Uterus (tissue), 4 donors: Measurements from ENCODE around the gene RELT. TPM values are rescaled to one million over a fixed set of nuclear protein-coding genes. Genes with fewer than 3 reads are reported as not detected.

Experiments
- DNase-seq, 2 donors: peaks; one replicate each; pipeline ENCODE4 v3.0.0-alpha.2; 2019 to 2020
- H3K27ac ChIP-seq, 2 donors: fragments of 200-600 bp; sonication (generic); 1 replicate in 1 of 2; 2 replicates in 1 of 2; pipeline ENCODE4 v1.5.1; 2016 to 2018
- H3K27me3 ChIP-seq, 2 donors: fragments of 200-600 bp; sonication (generic); one replicate each; pipeline ENCODE4 v1.5.1; 2018 to 2019; ENCODE audit warnings: control low read depth in 1 of 2
- H3K36me3 ChIP-seq, 2 donors: fragments of 200-600 bp; sonication (generic); one replicate each; pipeline ENCODE4 v1.5.1; 2019; ENCODE audit warnings: control low read depth in 1 of 2
- H3K4me1 ChIP-seq, 2 donors: fragments of 200-600 bp; sonication (generic); one replicate each; pipeline ENCODE4 v1.5.1; 2018 to 2019; ENCODE audit warnings: control low read depth in 1 of 2
- H3K4me3 ChIP-seq, 2 donors: fragments of 200-600 bp; sonication (generic); 1 replicate in 1 of 2; 2 replicates in 1 of 2; pipeline ENCODE4 v1.5.1; 2018 to 2019; ENCODE audit warnings: mild to moderate bottlenecking in 1 of 2
- H3K9me3 ChIP-seq, 2 donors: fragments of 200-600 bp; sonication (generic); one replicate each; pipeline ENCODE4 v1.5.1; 2019; ENCODE audit warnings: control low read depth in 1 of 2
- CTCF ChIP-seq, 4 experiments: fragments of 200-600 bp in 2 of 4; fragments of 450-650 bp in 2 of 4; sonication (generic) in 2 of 4; IDR thresholded peaks; one replicate each; pipeline ENCODE4 v1.5.1; 2016 to 2019; ENCODE audit warnings: antibody characterized with exemption in 4 of 4, mild to moderate bottlenecking in 2 of 4, moderate library complexity in 1 of 4
- POLR2A ChIP-seq, 2 donors: fragments of 450-650 bp; IDR thresholded peaks; one replicate each; pipeline ENCODE4 v1.6.1; 2016; ENCODE audit warnings: antibody characterized with exemption in 2 of 2, mild to moderate bottlenecking in 1 of 2, moderate library complexity in 1 of 2
- intact Hi-C: fragments of 100-400 bp; cut with DNase I; formaldehyde crosslinking; loops from one replicate; pipeline ENCODE4 v1.15.1; 2023; ENCODE audit warnings: low total_unique reads
- total RNA-seq, 4 donors: library from RNA; depleted of rRNA in 3 of 4; stranded (reverse); fragments of >200 nt in 3 of 4; gene quantifications; one replicate each; pipeline versions ENCODE4 v1.1.0 to v1.2.4, GENCODE V29; 2014 to 2023
- donor health status: DM: yes; HTN: yes; CAD: no.

The RELT gene
- total RNA-seq, 4 donors from 2014 or later, result 0.29 to 5.8 (median 3.3) TPM; not detected in 1

- intact Hi-C loops, result loop anchor here (5.0 kb wide), 1 partner anchor 47 kb away; no protein-coding TSS in a partner anchor
- no peaks in the 10 kb centered on the region for H3K9me3 ChIP-seq
- DNase-seq, result no peak
- no peaks in the 10 kb centered on the region for H3K27me3 ChIP-seq
- no peaks in the 10 kb centered on the region for H3K4me1 ChIP-seq
- TF ChIP-seq POLR2A (IDR thresholded peaks at IDR 0.05), result no peak
- no peak for TF ChIP-seq CTCF (IDR thresholded peaks at IDR 0.05)
- no peaks in the 10 kb centered on the region for H3K36me3 ChIP-seq
- H3K27ac ChIP-seq, result no peak overlapping the region
- no peak overlapping the region for H3K4me3 ChIP-seq
Observed at GRCh38 chr11:73394416-73395296, 18.5 kb downstream of the RELT start.

- DNase-seq, result no peak
- TF ChIP-seq CTCF (IDR thresholded peaks at IDR 0.05) (no peak), POLR2A (IDR thresholded peaks at IDR 0.05) (no peak)
- Histone ChIP-seq H3K36me3 (no peaks in the 10 kb centered on the region), H3K27ac (no peak overlapping the region), H3K9me3 (no peaks in the 10 kb centered on the region), H3K4me3 (no peak overlapping the region), H3K27me3 (no peaks in the 10 kb centered on the region), H3K4me1 (no peaks in the 10 kb centered on the region)
- intact Hi-C loops, result no loop called here
Observed at GRCh38 chr11:73395297-73396208, 19.4 kb downstream of the RELT start.

GRCh38 chr11:73396251-73396930 is 20.2 kb downstream of the RELT start:
- Histone ChIP-seq H3K27ac (no peak overlapping the region), H3K4me3 (no peak overlapping the region), H3K36me3 (no peaks in the 10 kb centered on the region), H3K27me3 (no peaks in the 10 kb centered on the region), H3K4me1 (no peaks in the 10 kb centered on the region), H3K9me3 (no peaks in the 10 kb centered on the region)
- no peak for DNase-seq
- no peak for TF ChIP-seq POLR2A (IDR thresholded peaks at IDR 0.05)
- no peak for TF ChIP-seq CTCF (IDR thresholded peaks at IDR 0.05)
- intact Hi-C loops, result no loop called here

- Histone ChIP-seq H3K27ac (no peak overlapping the region), H3K4me3 (no peak overlapping the region), H3K4me1 (no peaks in the 10 kb centered on the region), H3K36me3 (no peaks in the 10 kb centered on the region), H3K9me3 (no peaks in the 10 kb centered on the region), H3K27me3 (no peaks in the 10 kb centered on the region)
- intact Hi-C loops, result no loop called here
- peak in 1 of 2 donors; percentile 12 for DNase-seq
- TF ChIP-seq POLR2A (IDR thresholded peaks at IDR 0.05) (no peak), CTCF (IDR thresholded peaks at IDR 0.05) (no peak)
Observed at GRCh38 chr11:73396985-73397384, 20.8 kb downstream of the RELT start.
